RWPE2 (cell line): ENCODE results near the gene HDAC4.

Experiments
- ATAC-seq: fragments of 200-7000 bp; cut with Tn5 transposase; 3 replicates; pipeline ENCODE4 v1.9.1; 2021; ENCODE audit warnings: low read depth
- DNase-seq: peaks from one replicate; pipeline ENCODE4 v3.0.0-alpha.2; 2020; ENCODE audit warnings: low spot score
- H3K27ac ChIP-seq: fragments of 450-650 bp; 2 replicates; pipeline ENCODE4 v1.5.1; 2017; ENCODE audit warnings: mild to moderate bottlenecking; ENCODE audit not compliant: poor library complexity, severe bottlenecking
- H3K27me3 ChIP-seq: fragments of 250-450 bp; sonication (Bioruptor Pico); 2 replicates; pipeline ENCODE4 v1.5.1; 2021; ENCODE audit warnings: mild to moderate bottlenecking, moderate library complexity; ENCODE audit not compliant: insufficient read depth, poor library complexity, severe bottlenecking
- H3K36me3 ChIP-seq: fragments of 250-450 bp; sonication (Bioruptor Pico); 2 replicates; pipeline ENCODE4 v1.5.1; 2020; ENCODE audit warnings: low read depth, mild to moderate bottlenecking, moderate library complexity
- H3K4me1 ChIP-seq: fragments of 250-450 bp; sonication (Bioruptor Pico); 2 replicates; pipeline ENCODE4 v1.5.1; 2021; ENCODE audit warnings: mild to moderate bottlenecking, moderate library complexity; ENCODE audit not compliant: insufficient read depth, poor library complexity, severe bottlenecking
- H3K4me3 ChIP-seq: fragments of 250-450 bp; sonication (Bioruptor Pico); 2 replicates; pipeline ENCODE4 v1.5.1; 2021; ENCODE audit warnings: mild to moderate bottlenecking, moderate library complexity; ENCODE audit not compliant: severe bottlenecking
- H3K9me3 ChIP-seq: fragments of 250-450 bp; sonication (Bioruptor Pico); 2 replicates; pipeline ENCODE4 v1.5.1; 2021; ENCODE audit warnings: mild to moderate bottlenecking, moderate library complexity; ENCODE audit not compliant: severe bottlenecking
- CTCF ChIP-seq: fragments of 450-650 bp; IDR thresholded peaks from one replicate; pipeline ENCODE4 v1.5.1; 2017; ENCODE audit warnings: mild to moderate bottlenecking, moderate library complexity; ENCODE audit not compliant: poor library complexity, severe bottlenecking

HDAC4 gene

GRCh38 chr2:239418918-239419317 is 18.1 kb upstream of the HDAC4 start:
- Histone ChIP-seq H3K27ac (no peak overlapping the region), H3K27me3 (peaks cover 13% of the 10 kb centered on the region), H3K9me3 (no peaks in the 10 kb centered on the region), H3K4me1 (no peaks in the 10 kb centered on the region), H3K36me3 (no peaks in the 10 kb centered on the region), H3K4me3 (no peak overlapping the region)
- DNase-seq: no peak
- TF ChIP-seq CTCF: no peak
- no peak for ATAC-seq

- no peak for ATAC-seq
Measured at GRCh38 chr2:239412905-239413603, 12.2 kb upstream of the HDAC4 start.

GRCh38 chr2:239411549-239412319 is 10.9 kb upstream of the HDAC4 start:
- TF ChIP-seq CTCF: no peak
- no peak for DNase-seq
- ATAC-seq: no peak

More at GRCh38 chr2:239412905-239413603, 12.2 kb upstream of the HDAC4 start:
- H3K27ac ChIP-seq: no peak overlapping the region
- H3K4me3 ChIP-seq: no peak overlapping the region
- H3K27me3 ChIP-seq: peaks cover 2% of the 10 kb centered on the region
- H3K4me1 ChIP-seq: no peaks in the 10 kb centered on the region
- no peak for TF ChIP-seq CTCF
- H3K9me3 ChIP-seq: no peaks in the 10 kb centered on the region
- no peak for DNase-seq
- H3K36me3 ChIP-seq: no peaks in the 10 kb centered on the region

GRCh38 chr2:239411117-239411516 is 10.3 kb upstream of the HDAC4 start:
- H3K4me3 ChIP-seq: no peak overlapping the region
- H3K9me3 ChIP-seq: no peaks in the 10 kb centered on the region
- TF ChIP-seq CTCF: no peak
- ATAC-seq (no peak), DNase-seq (no peak)
- H3K27me3 ChIP-seq: no peaks in the 10 kb centered on the region
- H3K36me3 ChIP-seq: no peaks in the 10 kb centered on the region
- no peak overlapping the region for H3K27ac ChIP-seq
- no peaks in the 10 kb centered on the region for H3K4me1 ChIP-seq

More at GRCh38 chr2:239411549-239412319, 10.9 kb upstream of the HDAC4 start:
- Histone ChIP-seq H3K9me3 (no peaks in the 10 kb centered on the region), H3K4me1 (no peaks in the 10 kb centered on the region), H3K4me3 (no peak overlapping the region), H3K27me3 (no peaks in the 10 kb centered on the region), H3K27ac (no peak overlapping the region), H3K36me3 (no peaks in the 10 kb centered on the region)

GRCh38 chr2:239409976-239410375 is 9.2 kb upstream of the HDAC4 start:
- ATAC-seq (no peak), DNase-seq (no peak)
- TF ChIP-seq CTCF: no peak
- no peak overlapping the region for H3K27ac ChIP-seq
- no peaks in the 10 kb centered on the region for H3K36me3 ChIP-seq
- no peak overlapping the region for H3K4me3 ChIP-seq
- no peaks in the 10 kb centered on the region for H3K9me3 ChIP-seq
- no peaks in the 10 kb centered on the region for H3K4me1 ChIP-seq
- H3K27me3 ChIP-seq: no peaks in the 10 kb centered on the region
